HUES48 (cell line): ENCODE data around the gene CFAP410.

Source experiments
- H3K27ac ChIP-seq: one replicate; pipeline ENCODE4 v1.7.0; 2013; ENCODE audit warnings: low read depth, low read length, inconsistent platforms
- H3K27me3 ChIP-seq: 2 replicates; pipeline ENCODE4 v1.6.1; 2013; ENCODE audit warnings: mild to moderate bottlenecking, low read length; ENCODE audit not compliant: control insufficient read depth, insufficient read depth
- H3K36me3 ChIP-seq: 2 replicates; pipeline ENCODE4 v1.6.1; 2013; ENCODE audit warnings: low read length; ENCODE audit not compliant: control insufficient read depth, insufficient read depth
- H3K4me1 ChIP-seq: 2 replicates; pipeline ENCODE4 v1.6.1; 2013; ENCODE audit warnings: mild to moderate bottlenecking, low read length; ENCODE audit not compliant: control insufficient read depth, insufficient read depth
- H3K4me3 ChIP-seq: 2 replicates; pipeline ENCODE4 v1.5.1; 2013; ENCODE audit warnings: mild to moderate bottlenecking, low read depth, low read length
- H3K9ac ChIP-seq: 2 replicates; pipeline ENCODE4 v1.6.1; 2013; ENCODE audit warnings: mild to moderate bottlenecking, low read depth, low read length, moderate library complexity
- H3K9me3 ChIP-seq: 2 replicates; pipeline ENCODE4 v1.6.1; 2013; ENCODE audit warnings: low read length; ENCODE audit not compliant: control insufficient read depth, insufficient read depth

The CFAP410 gene

GRCh38 chr21:44356160-44356559, 17.0 kb upstream of the CFAP410 start:
- H3K36me3 ChIP-seq = no peaks in the 10 kb centered on the region
- H3K9me3 ChIP-seq = no peaks in the 10 kb centered on the region
- H3K27ac ChIP-seq = no peak overlapping the region
- H3K4me3 ChIP-seq = no peak overlapping the region
- H3K27me3 ChIP-seq = no peaks in the 10 kb centered on the region
- H3K9ac ChIP-seq = no peak overlapping the region
- no peaks in the 10 kb centered on the region for H3K4me1 ChIP-seq

GRCh38 chr21:44354775-44355771, 15.9 kb upstream of the CFAP410 start:
- no peaks in the 10 kb centered on the region for H3K9me3 ChIP-seq
- H3K27ac ChIP-seq = no peak overlapping the region
- H3K4me1 ChIP-seq = no peaks in the 10 kb centered on the region
- H3K27me3 ChIP-seq = no peaks in the 10 kb centered on the region
- H3K9ac ChIP-seq = no peak overlapping the region
- H3K4me3 ChIP-seq = no peak overlapping the region
- H3K36me3 ChIP-seq = no peaks in the 10 kb centered on the region

- Histone ChIP-seq H3K9ac (no peak overlapping the region), H3K27me3 (no peaks in the 10 kb centered on the region), H3K4me1 (no peaks in the 10 kb centered on the region), H3K9me3 (no peaks in the 10 kb centered on the region), H3K27ac (no peak overlapping the region), H3K36me3 (no peaks in the 10 kb centered on the region), H3K4me3 (no peak overlapping the region)
These were observed 14.8 kb upstream of the CFAP410 start for GRCh38 chr21:44354001-44354405.

- Histone ChIP-seq H3K9ac (no peak within 1 kb of the TSS), H3K4me3 (no peak within 1 kb of the TSS), H3K4me1 (no peaks in the 10 kb centered on the region), H3K27me3 (no peaks in the 10 kb centered on the region), H3K36me3 (no peaks in the 10 kb centered on the region), H3K27ac (no peak within 1 kb of the TSS), H3K9me3 (no peaks in the 10 kb centered on the region)
These were observed 14.2 kb upstream of the CFAP410 start, which contains the start of gene TRPM2 for GRCh38 chr21:44353191-44353970. Gene TRPM2, plus strand, starts transcription at chr21:44353621. Its CDS starts 80 bp downstream, at chr21:44353701.

GRCh38 chr21:44352253-44352860, 13.2 kb upstream of the CFAP410 start:
- Histone ChIP-seq H3K9ac (no peak overlapping the region), H3K4me3 (no peak overlapping the region), H3K9me3 (no peaks in the 10 kb centered on the region), H3K36me3 (no peaks in the 10 kb centered on the region), H3K4me1 (no peaks in the 10 kb centered on the region), H3K27ac (no peak overlapping the region), H3K27me3 (no peaks in the 10 kb centered on the region)

GRCh38 chr21:44351535-44352252, 12.5 kb upstream of the CFAP410 start:
- Histone ChIP-seq H3K9me3 (no peaks in the 10 kb centered on the region), H3K4me3 (no peak overlapping the region), H3K27ac (no peak overlapping the region), H3K36me3 (no peaks in the 10 kb centered on the region), H3K9ac (no peak overlapping the region), H3K4me1 (no peaks in the 10 kb centered on the region), H3K27me3 (no peaks in the 10 kb centered on the region)

- no peaks in the 10 kb centered on the region for H3K9me3 ChIP-seq
- H3K4me1 ChIP-seq = no peaks in the 10 kb centered on the region
- H3K27ac ChIP-seq = no peak overlapping the region
- no peak overlapping the region for H3K9ac ChIP-seq
- no peak overlapping the region for H3K4me3 ChIP-seq
- no peaks in the 10 kb centered on the region for H3K36me3 ChIP-seq
- no peaks in the 10 kb centered on the region for H3K27me3 ChIP-seq
These were observed 11.7 kb upstream of the CFAP410 start for GRCh38 chr21:44350773-44351481.

GRCh38 chr21:44349847-44350772, 10.9 kb upstream of the CFAP410 start:
- Histone ChIP-seq H3K9me3 (no peaks in the 10 kb centered on the region), H3K36me3 (no peaks in the 10 kb centered on the region), H3K27ac (no peak overlapping the region), H3K4me3 (no peak overlapping the region), H3K27me3 (no peaks in the 10 kb centered on the region), H3K9ac (no peak overlapping the region), H3K4me1 (no peaks in the 10 kb centered on the region)

GRCh38 chr21:44349416-44349846, 10.2 kb upstream of the CFAP410 start:
- Histone ChIP-seq H3K36me3 (no peaks in the 10 kb centered on the region), H3K9me3 (no peaks in the 10 kb centered on the region), H3K4me3 (no peak overlapping the region), H3K27me3 (no peaks in the 10 kb centered on the region), H3K9ac (no peak overlapping the region), H3K27ac (no peak overlapping the region), H3K4me1 (no peaks in the 10 kb centered on the region)
